Measurements from ENCODE around the gene CTAG1B.
"Not testable (repeated sequence)": the region's sequence is repeated elsewhere in the genome, so short reads cannot be mapped to it uniquely, and the experiment has no call there.

GRCh38 chrX:154633661-154634060 lies 14.6 kb upstream of the CTAG1B start:
- TF ChIP-seq ZNF274 (IDR thresholded peaks at IDR 0.05; ENCODE audit: low read length); ZNF274 (tag by site-specific recombination; IDR thresholded peaks at IDR 0.05; ENCODE audit: borderline replicate concordance); CTCF (tag by site-specific recombination; IDR thresholded peaks at IDR 0.05); MZF1 (tag by site-specific recombination; IDR thresholded peaks at IDR 0.05; ENCODE audit: borderline replicate concordance): not testable (repeated sequence)

All from HEK293 (cell line).